Body of pancreas (tissue), 4 donors: ENCODE data around the gene ODAD3.

Experiments used
- CTCF ChIP-seq, 7 experiments: fragments of 450-650 bp in 4 of 7; fragments of 200-600 bp in 3 of 7; sonication (generic) in 3 of 7; IDR thresholded peaks; one replicate each; pipeline ENCODE4 v1.5.1; 2016 to 2019; ENCODE audit warnings: antibody characterized with exemption in 7 of 7
- POLR2A ChIP-seq, 3 donors: fragments of 450-650 bp; IDR thresholded peaks; one replicate each; pipeline ENCODE4 v1.6.1; 2016; ENCODE audit warnings: antibody characterized with exemption in 3 of 3, mild to moderate bottlenecking in 2 of 3

DNA sequence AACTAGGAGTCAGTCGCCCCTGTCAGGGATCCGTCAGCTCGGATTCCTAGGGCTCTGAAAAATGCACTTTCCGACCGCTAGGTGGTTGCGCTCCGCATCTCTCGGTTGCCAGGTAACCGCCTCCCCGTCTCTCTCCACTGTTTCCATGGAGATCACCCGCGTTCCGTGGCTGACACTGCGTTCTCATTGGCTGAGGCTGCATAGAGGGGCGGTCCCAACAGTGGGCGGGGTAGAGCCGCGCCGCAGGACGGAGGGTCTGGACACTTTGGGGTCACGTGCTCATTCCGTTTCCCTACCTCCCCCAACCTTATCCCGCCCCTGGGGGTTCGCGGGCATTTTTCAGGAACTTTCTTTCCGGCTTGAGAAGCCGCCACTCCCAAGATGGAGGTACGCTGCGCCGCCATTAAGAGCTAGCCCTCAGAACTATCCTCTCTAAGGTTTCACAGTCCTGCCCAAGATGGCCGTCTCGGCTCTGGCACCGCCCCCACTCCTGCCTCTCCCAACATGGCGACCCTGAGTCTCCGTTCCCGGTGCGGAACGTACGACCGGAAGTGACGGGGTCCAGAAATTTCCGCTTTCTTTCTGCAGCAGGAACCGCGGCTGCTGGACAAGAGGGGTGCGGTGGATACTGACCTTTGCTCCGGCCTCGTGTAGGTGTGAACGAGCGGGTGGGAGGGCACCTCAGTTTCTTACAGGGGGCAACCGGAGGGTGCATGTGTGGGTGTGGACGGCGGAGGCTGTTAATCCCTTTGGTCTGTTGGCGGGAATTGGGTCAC is at the start of gene ODAD3, which contains the start of gene PRKCSH:
- TF ChIP-seq CTCF (IDR thresholded peaks at IDR 0.05) (peak; percentile 80 to 99 (median 94)), POLR2A (IDR thresholded peaks at IDR 0.05) (peak in 2 of 3 donors; percentile 66 to 73)
